Epithelial cell of proximal tubule (primary cell): ENCODE measurements around the gene RPS6KC1. TPM values are rescaled to one million over a fixed set of nuclear protein-coding genes. Genes with fewer than 3 reads are reported as not detected.
"Not testable (repeated sequence)": the region's sequence is repeated elsewhere in the genome, so short reads cannot be mapped to it uniquely, and the experiment has no call there.

Source experiments
- DNase-seq: peaks from one replicate; pipeline ENCODE4 v3.0.0-alpha.2; 2011; ENCODE audit warnings: low read depth
- H3K4me3 ChIP-seq: 2 replicates; pipeline ENCODE4 v1.5.1; 2011; ENCODE audit warnings: low read depth, mild to moderate bottlenecking, low read length
- CTCF ChIP-seq: conservative IDR thresholded peaks from 2 replicates; pipeline ENCODE4 v1.5.1; 2012; ENCODE audit warnings: low read depth, mild to moderate bottlenecking, low read length
- total RNA-seq: library from RNA; depleted of rRNA; stranded (reverse); fragments of >200 nt; gene quantifications from 2 replicates; pipeline ENCODE4 v1.2.3, GENCODE V29; 2015

The RPS6KC1 gene
- total RNA-seq, 1 donor from 2014 or later = 8.5 TPM

- no peak for TF ChIP-seq CTCF
- no peak overlapping the region for H3K4me3 ChIP-seq
- DNase-seq = no peak
These were observed 33.4 kb upstream of the RPS6KC1 start for GRCh38 chr1:213017447-213018273.

- no peak overlapping the region for H3K4me3 ChIP-seq
- no peak for TF ChIP-seq CTCF
These were observed 31.6 kb upstream of the RPS6KC1 start for GRCh38 chr1:213019450-213019849.

GRCh38 chr1:213020016-213020415 lies 31.0 kb upstream of the RPS6KC1 start:
- DNase-seq = no peak
- TF ChIP-seq CTCF = no peak
- no peak overlapping the region for H3K4me3 ChIP-seq

More at GRCh38 chr1:213019450-213019849, 31.6 kb upstream of the RPS6KC1 start:
- no peak for DNase-seq

- DNase-seq, H3K4me3 ChIP-seq: not testable (repeated sequence)
These were observed 24.0 kb upstream of the RPS6KC1 start for GRCh38 chr1:213027024-213027423.

GRCh38 chr1:213032651-213033050 lies 18.4 kb upstream of the RPS6KC1 start:
- no peak overlapping the region for H3K4me3 ChIP-seq
- DNase-seq = no peak
- TF ChIP-seq CTCF = no peak

- TF ChIP-seq CTCF = no peak
- H3K4me3 ChIP-seq = no peak overlapping the region
- DNase-seq = no peak
These were observed 16.3 kb upstream of the RPS6KC1 start for GRCh38 chr1:213034713-213035112.

GRCh38 chr1:213035573-213035972 lies 15.5 kb upstream of the RPS6KC1 start:
- no peak overlapping the region for H3K4me3 ChIP-seq
- no peak for TF ChIP-seq CTCF
- no peak for DNase-seq
